Activated naive CD8-positive, alpha-beta T cell (primary cell): ENCODE data around the gene DDX6.
"Not testable (repeated sequence)": the region's sequence is repeated elsewhere in the genome, so short reads cannot be mapped to it uniquely, and the experiment has no call there.

Source experiments
- H3K27ac Mint-ChIP-seq: one replicate; pipeline ENCODE4 v1.8.0; 2021; ENCODE audit warnings: mixed read lengths
- H3K27me3 Mint-ChIP-seq: one replicate; pipeline ENCODE4 v1.8.0; 2021; ENCODE audit warnings: mixed read lengths
- H3K36me3 Mint-ChIP-seq: one replicate; pipeline ENCODE4 v1.8.0; 2021; ENCODE audit warnings: mixed read lengths
- H3K4me1 Mint-ChIP-seq: one replicate; pipeline ENCODE4 v1.8.0; 2021; ENCODE audit warnings: low read depth, mixed read lengths
- H3K4me3 Mint-ChIP-seq: one replicate; pipeline ENCODE4 v1.8.0; 2021; ENCODE audit warnings: mild to moderate bottlenecking, mixed read lengths
- H3K9me3 Mint-ChIP-seq: one replicate; pipeline ENCODE4 v1.8.0; 2021; ENCODE audit warnings: low read depth, mixed read lengths

The DDX6 gene

GRCh38 chr11:118806400-118806799 is 15.4 kb upstream of the DDX6 start:
- no peaks in the 10 kb centered on the region for H3K36me3 Mint-ChIP-seq
- no peaks in the 10 kb centered on the region for H3K9me3 Mint-ChIP-seq
- peaks cover 15% of the 10 kb centered on the region for H3K4me1 Mint-ChIP-seq
- H3K4me3 Mint-ChIP-seq, result no peak overlapping the region
- no peak overlapping the region for H3K27ac Mint-ChIP-seq
- H3K27me3 Mint-ChIP-seq, result no peaks in the 10 kb centered on the region

- Mint-ChIP-seq H3K27me3 (no peaks in the 10 kb centered on the region), H3K36me3 (no peaks in the 10 kb centered on the region), H3K9me3 (no peaks in the 10 kb centered on the region), H3K4me3 (no peak overlapping the region), H3K27ac (no peak overlapping the region), H3K4me1 (peaks cover 15% of the 10 kb centered on the region)
Measured at GRCh38 chr11:118804094-118804493, 13.1 kb upstream of the DDX6 start.

DNA sequence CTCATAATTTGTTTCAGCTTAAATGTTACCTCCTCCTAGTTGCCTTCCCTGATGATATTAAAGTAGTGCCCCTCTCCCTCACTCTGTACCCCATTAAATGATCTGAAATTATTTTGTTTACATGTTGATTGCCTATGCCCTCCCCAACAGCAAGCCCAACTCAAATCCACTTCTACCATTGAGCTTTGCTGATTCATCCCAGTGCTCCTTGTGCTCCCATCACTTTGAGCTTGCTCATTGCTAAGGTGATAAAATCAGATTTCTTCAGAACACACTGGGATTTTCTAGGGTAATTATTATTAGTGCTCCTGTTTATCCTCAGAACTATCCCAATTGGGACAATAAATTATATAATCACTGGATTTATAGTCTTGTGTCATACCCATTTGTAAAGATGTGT is 8.4 kb upstream of the DDX6 start:
- Mint-ChIP-seq H3K27ac (no peak overlapping the region), H3K36me3 (no peaks in the 10 kb centered on the region), H3K27me3 (no peaks in the 10 kb centered on the region), H3K4me3 (no peak overlapping the region), H3K9me3 (no peaks in the 10 kb centered on the region), H3K4me1 (peaks cover 2% of the 10 kb centered on the region)

GRCh38 chr11:118797510-118797909 is 6.5 kb upstream of the DDX6 start:
- Mint-ChIP-seq H3K4me3 (no peak overlapping the region), H3K27ac (no peak overlapping the region), H3K36me3 (no peaks in the 10 kb centered on the region)

GRCh38 chr11:118792570-118793124 is 1.7 kb upstream of the DDX6 start:
- peak overlapping the region; percentile 99 for H3K27ac Mint-ChIP-seq
- H3K4me1 Mint-ChIP-seq, result peaks cover 17% of the 10 kb centered on the region
- no peaks in the 10 kb centered on the region for H3K27me3 Mint-ChIP-seq
- H3K9me3 Mint-ChIP-seq, result no peaks in the 10 kb centered on the region
- H3K4me3 Mint-ChIP-seq, result peak overlapping the region; percentile 99
- H3K36me3 Mint-ChIP-seq, result peaks cover 3% of the 10 kb centered on the region

More at GRCh38 chr11:118797510-118797909, 6.5 kb upstream of the DDX6 start:
- Mint-ChIP-seq H3K27me3 (no peaks in the 10 kb centered on the region), H3K9me3 (no peaks in the 10 kb centered on the region), H3K4me1 (peaks cover 13% of the 10 kb centered on the region)

DNA sequence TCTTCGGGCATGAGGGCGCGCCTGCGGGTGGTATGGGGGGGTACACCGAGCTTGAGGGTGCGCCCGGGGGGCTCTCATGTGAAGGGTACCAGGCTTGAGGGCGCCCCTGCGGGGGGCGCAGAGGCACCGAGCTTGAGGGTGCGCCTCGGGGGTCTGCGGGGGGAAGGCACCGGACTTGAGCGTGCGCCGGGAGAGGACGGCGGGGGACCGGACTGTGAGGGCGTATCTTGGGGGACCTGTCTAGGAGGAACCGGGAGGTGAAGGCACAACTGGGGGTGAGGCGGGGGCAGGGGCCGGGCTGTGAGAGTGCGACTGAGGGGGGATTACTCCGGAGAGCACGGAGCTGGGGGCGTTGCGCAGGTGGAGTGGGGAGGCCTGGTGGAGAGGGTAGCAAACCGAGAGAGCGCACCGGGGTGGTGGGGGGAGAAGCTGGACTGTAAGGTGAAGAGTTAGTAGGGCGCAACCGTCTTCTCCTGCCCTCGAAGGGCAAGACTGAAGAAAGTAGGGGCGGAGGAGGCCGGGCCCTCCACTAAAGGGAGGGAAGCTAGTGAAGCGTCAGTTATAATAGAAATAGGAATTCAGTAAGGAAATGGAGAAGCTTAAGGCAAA is 1.1 kb upstream of the DDX6 start:
- H3K27ac Mint-ChIP-seq, result peak overlapping the region; percentile 99
- H3K4me1 Mint-ChIP-seq, result peaks cover 19% of the 10 kb centered on the region
- no peaks in the 10 kb centered on the region for H3K27me3 Mint-ChIP-seq
- H3K36me3 Mint-ChIP-seq, result peaks cover 3% of the 10 kb centered on the region
- peak overlapping the region; percentile 99 for H3K4me3 Mint-ChIP-seq
- no peaks in the 10 kb centered on the region for H3K9me3 Mint-ChIP-seq

GRCh38 chr11:118790357-118791110 is 430 bp downstream of the DDX6 start:
- H3K36me3 Mint-ChIP-seq, result peaks cover 4% of the 10 kb centered on the region
- H3K4me1 Mint-ChIP-seq, result peaks cover 33% of the 10 kb centered on the region
- H3K4me3 Mint-ChIP-seq, result peak overlapping the region; percentile 99

DNA sequence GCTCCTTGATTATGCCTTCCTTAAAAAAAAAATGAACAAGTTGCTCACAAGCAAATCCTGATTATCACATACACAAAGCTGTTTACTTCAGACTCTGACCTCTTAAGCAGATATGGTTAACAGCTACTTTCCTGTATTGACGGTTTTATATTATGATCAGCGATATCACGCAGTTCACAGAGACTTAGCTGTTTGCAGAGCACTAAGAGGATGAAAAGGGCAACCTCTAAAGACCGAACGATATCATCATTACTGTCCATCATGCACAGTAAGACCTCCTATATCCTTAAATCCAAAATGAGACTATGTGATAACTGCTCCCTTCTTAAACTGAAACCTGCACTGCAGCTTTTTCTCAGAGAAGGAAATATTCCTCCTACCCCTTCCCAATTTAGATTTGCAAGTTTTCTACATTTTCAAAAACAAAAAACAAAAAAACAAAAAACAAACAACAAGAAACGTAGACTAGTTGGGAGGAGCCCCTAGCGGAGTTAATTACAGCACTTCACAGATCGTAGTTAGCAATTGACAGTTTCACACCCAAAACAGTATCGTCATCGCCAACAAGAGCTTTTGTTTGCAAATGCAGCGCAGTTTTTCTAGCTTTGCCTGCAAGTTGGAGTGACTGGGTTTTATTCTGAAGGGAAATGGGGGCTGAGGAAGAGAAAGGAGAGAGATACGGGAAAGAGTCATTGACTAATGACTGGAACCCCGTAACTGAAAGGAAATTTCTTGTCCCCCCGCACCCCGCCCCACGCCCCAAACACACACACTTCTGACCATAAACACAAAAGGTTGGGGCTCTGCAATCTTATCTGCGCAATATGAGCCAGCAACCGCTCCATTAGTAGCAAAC is 1.2 kb downstream of the DDX6 start:
- peaks cover 38% of the 10 kb centered on the region for H3K4me1 Mint-ChIP-seq
- H3K36me3 Mint-ChIP-seq, result peaks cover 4% of the 10 kb centered on the region
- peak overlapping the region; percentile 99 for H3K27ac Mint-ChIP-seq
- H3K4me3 Mint-ChIP-seq, result peak overlapping the region; percentile 99
- no peaks in the 10 kb centered on the region for H3K9me3 Mint-ChIP-seq
- H3K27me3 Mint-ChIP-seq, result no peaks in the 10 kb centered on the region

More at GRCh38 chr11:118790357-118791110, 430 bp downstream of the DDX6 start:
- H3K27me3 Mint-ChIP-seq, result no peaks in the 10 kb centered on the region
- peak overlapping the region; percentile 99 for H3K27ac Mint-ChIP-seq
- no peaks in the 10 kb centered on the region for H3K9me3 Mint-ChIP-seq

- Mint-ChIP-seq H3K4me1 (peaks cover 46% of the 10 kb centered on the region), H3K36me3 (peaks cover 7% of the 10 kb centered on the region), H3K27ac (peak overlapping the region; percentile 90)
Measured at GRCh38 chr11:118786657-118787056, 4.3 kb downstream of the DDX6 start.

GRCh38 chr11:118785362-118785761 is 5.6 kb downstream of the DDX6 start:
- Mint-ChIP-seq H3K4me3 (peak overlapping the region; percentile 99), H3K36me3 (peaks cover 7% of the 10 kb centered on the region), H3K4me1 (peaks cover 55% of the 10 kb centered on the region), H3K9me3 (no peaks in the 10 kb centered on the region), H3K27me3 (no peaks in the 10 kb centered on the region), H3K27ac (peak overlapping the region; percentile 90)

More at GRCh38 chr11:118786657-118787056, 4.3 kb downstream of the DDX6 start:
- no peaks in the 10 kb centered on the region for H3K9me3 Mint-ChIP-seq
- peak overlapping the region; percentile 99 for H3K4me3 Mint-ChIP-seq
- H3K27me3 Mint-ChIP-seq, result no peaks in the 10 kb centered on the region

- Mint-ChIP-seq H3K27me3 (no peaks in the 10 kb centered on the region), H3K4me3 (peak overlapping the region; percentile 79)
Measured at GRCh38 chr11:118783724-118784495, 7.1 kb downstream of the DDX6 start.

GRCh38 chr11:118783324-118783723 is 7.6 kb downstream of the DDX6 start:
- Mint-ChIP-seq H3K27ac (peak overlapping the region; percentile 67), H3K4me1 (peaks cover 60% of the 10 kb centered on the region)
- not testable (repeated sequence) for H3K36me3 Mint-ChIP-seq, H3K27me3 Mint-ChIP-seq, H3K4me3 Mint-ChIP-seq, H3K9me3 Mint-ChIP-seq

More at GRCh38 chr11:118783724-118784495, 7.1 kb downstream of the DDX6 start:
- Mint-ChIP-seq H3K4me1 (peaks cover 57% of the 10 kb centered on the region), H3K27ac (peak overlapping the region; percentile 47), H3K36me3 (peaks cover 4% of the 10 kb centered on the region), H3K9me3 (no peaks in the 10 kb centered on the region)

DNA sequence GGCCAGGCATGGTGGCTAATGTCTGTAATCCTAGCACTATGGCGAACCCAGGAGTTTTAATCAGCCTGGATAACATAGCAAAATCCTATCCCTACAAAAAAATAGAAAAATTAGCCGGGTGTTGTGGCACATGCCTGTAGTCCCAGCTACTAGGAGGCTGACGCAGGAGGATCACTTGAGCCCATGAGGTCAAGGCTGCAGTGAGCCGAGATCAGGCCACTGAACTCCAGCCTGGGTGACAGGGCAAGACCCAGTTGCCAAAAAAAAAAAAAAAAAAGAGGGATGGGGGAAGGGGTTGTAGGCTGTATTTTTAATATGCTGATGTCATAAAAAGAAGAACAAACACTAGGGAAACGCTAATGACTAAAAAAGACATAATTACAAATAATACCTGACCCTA is 12.1 kb downstream of the DDX6 start:
- H3K27ac Mint-ChIP-seq, result no peak overlapping the region
- H3K36me3 Mint-ChIP-seq, result peaks cover 4% of the 10 kb centered on the region
- peaks cover 71% of the 10 kb centered on the region for H3K4me1 Mint-ChIP-seq

GRCh38 chr11:118774032-118774431 is 16.9 kb downstream of the DDX6 start:
- Mint-ChIP-seq H3K27me3 (no peaks in the 10 kb centered on the region), H3K27ac (peak overlapping the region; percentile 93), H3K4me1 (peaks cover 86% of the 10 kb centered on the region), H3K9me3 (no peaks in the 10 kb centered on the region), H3K36me3 (peaks cover 6% of the 10 kb centered on the region), H3K4me3 (peak overlapping the region; percentile 63)

More for the DNA sequence above, 12.1 kb downstream of the DDX6 start:
- H3K4me3 Mint-ChIP-seq, result no peak overlapping the region
- no peaks in the 10 kb centered on the region for H3K9me3 Mint-ChIP-seq
- no peaks in the 10 kb centered on the region for H3K27me3 Mint-ChIP-seq
